Neutrophil (primary cell): ENCODE measurements around the gene BMP2K.

Experiments used
- H3K27ac ChIP-seq: fragments of 200-600 bp; sonication (generic); 2 replicates; pipeline ENCODE4 v1.5.1; 2016; ENCODE audit warnings: mild to moderate bottlenecking, moderate library complexity
- H3K27me3 ChIP-seq: fragments of 200-600 bp; sonication (generic); 2 replicates; pipeline ENCODE4 v1.6.0; 2016; ENCODE audit warnings: mild to moderate bottlenecking
- H3K36me3 ChIP-seq: fragments of 200-600 bp; sonication (generic); 2 replicates; pipeline ENCODE4 v1.5.1; 2017
- H3K4me1 ChIP-seq, 2 experiments: fragments of 200-600 bp in 1 of 2; sonication (generic) in 1 of 2; 1 replicate in 1 of 2; 2 replicates in 1 of 2; pipeline versions ENCODE4 v1.5.1 to v1.6.1; 2013 to 2016; ENCODE audit warnings: low read depth in 1 of 2, low read length in 1 of 2, mild to moderate bottlenecking in 1 of 2, moderate library complexity in 1 of 2; ENCODE audit not compliant: control insufficient read depth in 1 of 2, insufficient read depth in 1 of 2
- H3K4me3 ChIP-seq, 2 experiments: fragments of 200-600 bp in 1 of 2; sonication (generic) in 1 of 2; 1 replicate in 1 of 2; 2 replicates in 1 of 2; pipeline ENCODE4 v1.5.1; 2013 to 2016; ENCODE audit warnings: low read depth in 1 of 2, low read length in 1 of 2, mild to moderate bottlenecking in 1 of 2, moderate library complexity in 1 of 2
- H3K9me3 ChIP-seq: fragments of 200-600 bp; sonication (generic); 2 replicates; pipeline ENCODE4 v1.5.1; 2016
- CTCF ChIP-seq: fragments of 200-600 bp; sonication (generic); IDR thresholded peaks from 2 replicates; pipeline ENCODE4 v1.5.1; 2016; ENCODE audit warnings: antibody characterized with exemption

Gene BMP2K

GRCh38 chr4:78763763-78764387 lies 12.3 kb upstream of the BMP2K start:
- H3K36me3 ChIP-seq: peaks cover 1% of the 10 kb centered on the region
- no peaks in the 10 kb centered on the region for H3K9me3 ChIP-seq
- no peak overlapping the region for H3K27ac ChIP-seq
- H3K27me3 ChIP-seq: no peaks in the 10 kb centered on the region
- no peaks in the 10 kb centered on the region for H3K4me1 ChIP-seq
- TF ChIP-seq CTCF: no peak
- no peak overlapping the region for H3K4me3 ChIP-seq

GRCh38 chr4:78764498-78764961 lies 11.6 kb upstream of the BMP2K start:
- H3K9me3 ChIP-seq: no peaks in the 10 kb centered on the region
- no peaks in the 10 kb centered on the region for H3K27me3 ChIP-seq
- H3K36me3 ChIP-seq: peaks cover 6% of the 10 kb centered on the region
- H3K4me3 ChIP-seq: no peak overlapping the region
- no peak overlapping the region for H3K27ac ChIP-seq
- TF ChIP-seq CTCF: no peak
- H3K4me1 ChIP-seq: no peaks in the 10 kb centered on the region

- no peaks in the 10 kb centered on the region for H3K27me3 ChIP-seq
- TF ChIP-seq CTCF: no peak
- no peak overlapping the region for H3K4me3 ChIP-seq
- peaks cover 6% of the 10 kb centered on the region for H3K36me3 ChIP-seq
- no peaks in the 10 kb centered on the region for H3K4me1 ChIP-seq
- no peak overlapping the region for H3K27ac ChIP-seq
- no peaks in the 10 kb centered on the region for H3K9me3 ChIP-seq
Observed at GRCh38 chr4:78765432-78766006, 10.6 kb upstream of the BMP2K start.

GRCh38 chr4:78766026-78766425 lies 10.1 kb upstream of the BMP2K start:
- Histone ChIP-seq H3K36me3 (peaks cover 6% of the 10 kb centered on the region), H3K27me3 (no peaks in the 10 kb centered on the region), H3K9me3 (no peaks in the 10 kb centered on the region), H3K4me1 (no peaks in the 10 kb centered on the region), H3K4me3 (no peak overlapping the region), H3K27ac (no peak overlapping the region)
- no peak for TF ChIP-seq CTCF

GRCh38 chr4:78766650-78767049 lies 9.5 kb upstream of the BMP2K start:
- no peak for TF ChIP-seq CTCF
- no peaks in the 10 kb centered on the region for H3K9me3 ChIP-seq
- H3K36me3 ChIP-seq: peaks cover 9% of the 10 kb centered on the region
- H3K27ac ChIP-seq: no peak overlapping the region
- no peaks in the 10 kb centered on the region for H3K27me3 ChIP-seq
- no peaks in the 10 kb centered on the region for H3K4me1 ChIP-seq
- H3K4me3 ChIP-seq: no peak overlapping the region
